Ecto neural progenitor cell (in vitro differentiated cells): ENCODE data around the gene PAPOLB.
"Not testable (repeated sequence)": the region's sequence is repeated elsewhere in the genome, so short reads cannot be mapped to it uniquely, and the experiment has no call there.

Experiments used
- DNase-seq: peaks from one replicate; pipeline ENCODE4 v3.0.0-alpha.2; 2018; ENCODE audit warnings: low spot score

PAPOLB gene

DNA sequence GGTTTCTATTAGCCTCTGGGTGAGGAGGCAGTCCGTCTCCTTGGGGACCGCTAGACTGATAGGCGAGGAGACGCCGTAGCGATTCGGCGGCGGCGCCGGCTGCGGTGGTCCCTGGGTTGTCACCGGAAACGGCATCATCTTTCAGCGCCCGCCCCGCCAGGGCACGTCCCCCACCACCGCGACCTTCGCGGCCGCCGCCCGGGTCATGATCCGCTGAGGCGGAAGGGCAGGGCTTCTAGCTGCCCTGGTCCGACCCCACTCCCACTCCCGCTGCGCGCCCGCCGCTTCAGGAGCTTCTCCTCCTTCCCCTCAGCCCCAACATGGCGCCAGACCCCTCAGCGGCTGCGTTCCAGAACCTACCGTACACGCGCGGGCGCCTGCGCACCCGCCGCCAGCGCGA lies at the start of gene PAPOLB:
PAPOLB (minus strand) TSS at position 358 of the 400 bp plus-strand sequence; CDS start at position 138, 220 bp downstream.
- no peak for DNase-seq

- DNase-seq = no peak
These were observed 49.4 kb upstream of the PAPOLB start for GRCh38 chr7:4911111-4911828.

- DNase-seq = no peak
These were observed 44.9 kb upstream of the PAPOLB start for GRCh38 chr7:4906682-4907081.

GRCh38 chr7:4905171-4905570 lies 43.3 kb upstream of the PAPOLB start:
- DNase-seq = no peak

- no peak for DNase-seq
These were observed 42.5 kb upstream of the PAPOLB start for GRCh38 chr7:4904346-4904745.

GRCh38 chr7:4895766-4896165 lies 33.9 kb upstream of the PAPOLB start:
- DNase-seq = no peak

- no peak for DNase-seq
These were observed 32.7 kb upstream of the PAPOLB start for GRCh38 chr7:4894482-4894881.

GRCh38 chr7:4893929-4894475 lies 32.2 kb upstream of the PAPOLB start:
- no peak for DNase-seq

- not testable (repeated sequence) for DNase-seq
These were observed 31.4 kb upstream of the PAPOLB start for GRCh38 chr7:4893188-4893587.

DNA sequence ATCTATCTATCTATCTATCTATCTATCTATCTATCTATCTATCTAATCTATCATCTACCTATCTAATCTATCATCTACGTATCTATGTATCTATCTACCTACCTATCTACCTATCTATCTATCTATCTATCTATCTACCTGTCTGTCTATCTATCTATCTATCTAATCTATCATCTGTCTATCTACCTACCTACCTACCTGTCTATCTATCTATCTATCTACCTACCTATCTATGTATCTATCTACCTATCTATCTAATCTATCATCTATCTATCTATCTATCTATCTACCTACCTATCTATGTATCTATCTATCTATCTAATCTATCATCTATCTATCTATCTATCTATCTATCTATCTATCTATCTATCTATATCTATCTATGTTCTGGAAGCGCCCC lies 29.7 kb upstream of the PAPOLB start:
- DNase-seq = not testable (repeated sequence)

DNA sequence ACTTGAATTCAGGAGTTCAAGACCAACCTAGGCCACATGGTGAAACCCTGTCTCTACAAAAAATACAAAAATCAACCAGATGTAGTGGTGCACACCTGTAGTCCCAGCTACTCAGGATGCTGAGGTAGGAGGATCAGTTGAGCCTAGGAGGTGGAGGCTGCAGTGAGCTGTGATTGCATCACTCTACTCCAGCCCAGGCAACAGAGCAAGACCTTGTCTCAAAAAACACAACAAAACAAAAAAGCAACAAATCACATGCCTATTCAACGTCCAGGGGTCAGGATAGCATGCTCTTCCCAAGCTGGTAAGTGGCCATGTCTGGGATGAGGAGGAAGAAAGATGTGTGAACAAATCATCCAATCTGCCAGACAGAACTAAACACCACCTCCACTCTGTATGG lies 27.9 kb upstream of the PAPOLB start:
- no peak for DNase-seq

GRCh38 chr7:4888161-4888560 lies 26.3 kb upstream of the PAPOLB start:
- DNase-seq = no peak

GRCh38 chr7:4886671-4887070 lies 24.8 kb upstream of the PAPOLB start:
- no peak for DNase-seq

GRCh38 chr7:4885317-4885807 lies 23.5 kb upstream of the PAPOLB start:
- no peak for DNase-seq

- no peak for DNase-seq
These were observed 22.3 kb upstream of the PAPOLB start for GRCh38 chr7:4884164-4884563.

DNA sequence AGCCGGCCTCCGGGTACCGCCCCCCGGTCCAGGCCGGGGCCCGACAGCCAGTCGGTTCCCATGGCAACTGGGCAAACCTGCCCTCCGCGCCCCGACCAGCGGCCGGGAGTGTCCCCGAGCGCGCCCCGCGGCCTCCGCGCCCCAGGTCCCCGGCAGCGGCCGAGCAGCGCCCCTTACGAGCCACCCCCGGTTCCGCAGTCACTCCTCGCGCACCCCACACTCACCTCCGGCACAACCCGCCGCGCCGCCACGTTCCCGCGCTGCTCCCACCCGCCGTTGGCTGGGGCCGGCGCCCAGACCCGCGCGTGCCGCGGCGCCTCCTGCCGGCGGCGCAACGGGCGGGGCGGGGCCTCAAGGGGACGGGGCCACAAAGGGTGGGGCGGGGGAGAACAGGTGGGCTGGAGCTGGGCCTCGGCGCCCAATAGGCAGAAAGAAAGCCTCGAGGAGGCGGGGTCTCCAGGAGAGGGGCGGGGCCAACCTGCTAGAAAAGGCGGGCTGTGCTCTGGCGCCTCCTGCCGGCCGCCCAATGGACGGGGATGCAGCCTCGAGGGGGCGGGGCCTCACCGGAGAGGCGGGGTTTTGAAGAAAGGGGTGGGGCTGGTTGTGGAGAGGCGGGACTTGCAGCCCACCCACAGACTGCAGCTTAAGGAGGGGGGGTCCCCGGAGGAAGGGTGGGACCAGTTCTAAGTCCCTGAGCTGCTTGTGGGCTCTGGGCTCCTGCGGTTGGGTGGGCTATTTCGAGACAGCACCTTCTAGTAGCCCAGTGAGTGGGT lies 21.7 kb upstream of the PAPOLB start, which contains the start of gene RADIL:
RADIL (minus strand) TSS at position 345 of the 773 bp plus-strand sequence. CDS start 5,577 bp downstream, outside the sequence.
- peak; percentile 97 for DNase-seq

DNA sequence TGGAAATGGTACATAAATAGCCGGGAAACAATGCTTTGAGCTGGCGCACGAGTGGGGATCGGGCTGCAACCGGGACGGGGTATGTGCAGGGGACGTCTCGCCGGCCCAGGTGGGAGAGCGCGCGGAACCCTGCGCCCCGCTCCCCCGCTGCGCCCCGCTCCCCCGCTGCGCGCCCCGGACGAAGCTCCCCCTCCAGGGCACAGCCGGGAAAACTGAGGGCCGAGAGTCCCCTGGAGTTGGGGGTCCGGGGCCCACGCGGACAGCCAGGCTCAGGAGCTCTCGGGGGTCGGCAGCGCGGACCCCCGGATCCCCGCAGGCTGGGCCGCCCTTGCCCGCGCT lies 21.2 kb upstream of the PAPOLB start:
- DNase-seq = no peak

DNA sequence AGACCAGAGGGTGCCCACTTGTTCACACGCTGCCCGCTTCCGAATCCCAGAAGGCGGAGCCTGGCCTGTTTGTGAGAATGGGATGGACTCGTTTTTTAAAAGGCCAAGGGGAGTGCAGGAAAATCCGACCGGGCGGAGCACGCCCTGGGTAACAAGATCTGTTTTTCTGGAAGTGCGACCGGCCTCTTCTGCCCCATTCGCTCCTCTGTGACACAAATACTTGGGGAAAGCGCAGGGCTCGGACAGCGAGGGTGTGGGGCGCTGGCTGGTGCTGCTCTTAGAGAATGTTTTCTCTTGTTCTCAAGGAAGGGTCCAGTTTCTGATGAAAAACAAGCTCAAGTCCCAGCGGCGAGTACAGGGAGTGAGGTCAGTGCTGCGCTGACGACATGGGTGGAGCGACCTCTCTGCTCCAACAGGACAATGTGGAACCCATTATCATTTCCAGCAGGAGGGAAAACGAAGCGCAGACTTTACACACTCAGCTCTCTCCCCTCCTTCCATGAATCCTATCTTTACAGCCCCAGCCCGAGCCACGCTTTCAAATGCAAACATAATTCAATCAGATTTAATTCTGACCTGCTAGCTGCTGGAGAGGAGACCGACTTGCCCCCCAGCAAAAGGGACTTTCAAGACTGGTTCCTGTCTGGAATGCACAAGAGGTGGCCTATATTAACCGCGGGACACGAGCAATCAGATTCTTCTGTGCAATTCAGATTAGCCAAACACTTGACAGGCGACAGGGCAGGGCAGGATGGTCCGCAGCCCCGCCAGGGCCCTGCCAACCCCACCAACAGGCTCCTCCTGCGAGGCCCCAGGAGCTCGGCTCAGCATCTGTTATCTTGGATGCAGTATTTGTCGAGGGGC lies 20.6 kb upstream of the PAPOLB start:
- DNase-seq = peak; percentile 70

- no peak for DNase-seq
These were observed 18.4 kb upstream of the PAPOLB start for GRCh38 chr7:4880218-4880617.

GRCh38 chr7:4879396-4880081 lies 17.7 kb upstream of the PAPOLB start:
- DNase-seq = no peak
